Ishikawa (cell line): ENCODE measurements around the gene RASA3.
A peak's percentile ranks its signal among the peaks of the same experiment; 100 is the strongest.

Experiments used
- CEBPB ChIP-seq: IDR thresholded peaks from 2 replicates; pipeline ENCODE4 v1.6.1; 2012
- CREB1 ChIP-seq: IDR thresholded peaks from 2 replicates; pipeline ENCODE4 v1.6.1; 2012; ENCODE audit warnings: low read depth
- EGR1 ChIP-seq: IDR thresholded peaks from 2 replicates; pipeline ENCODE4 v1.6.1; 2012
- EP300 ChIP-seq: IDR thresholded peaks from 2 replicates; pipeline ENCODE4 v1.6.1; 2012; ENCODE audit warnings: borderline replicate concordance
- FOXM1 ChIP-seq: IDR thresholded peaks from 2 replicates; pipeline ENCODE4 v1.6.1; 2012; ENCODE audit warnings: low read depth, borderline replicate concordance
- MAX ChIP-seq: IDR thresholded peaks from 2 replicates; pipeline ENCODE4 v1.6.1; 2012
- NFIC ChIP-seq: IDR thresholded peaks from 2 replicates; pipeline ENCODE4 v1.6.1; 2012
- RAD21 ChIP-seq: IDR thresholded peaks from 2 replicates; pipeline ENCODE4 v1.6.1; 2012; ENCODE audit warnings: low read depth
- TAF1 ChIP-seq: IDR thresholded peaks from 2 replicates; pipeline ENCODE4 v1.6.1; 2012; ENCODE audit warnings: low read depth, mild to moderate bottlenecking
- TCF12 ChIP-seq: IDR thresholded peaks from 2 replicates; pipeline ENCODE4 v1.6.1; 2012; ENCODE audit warnings: low read depth
- TEAD4 ChIP-seq: IDR thresholded peaks from 2 replicates; pipeline ENCODE4 v1.6.1; 2012
- YY1 ChIP-seq: IDR thresholded peaks from 2 replicates; pipeline ENCODE4 v1.6.1; 2012; ENCODE audit warnings: low read depth
- ZBTB7A ChIP-seq: IDR thresholded peaks from 2 replicates; pipeline ENCODE4 v1.6.1; 2012; ENCODE audit warnings: low read depth
- TF ChIP-seq, protein P1 (sequence below): IDR thresholded peaks from 2 replicates; pipeline ENCODE4 v1.6.1; 2012
- TF ChIP-seq, protein P2 (sequence below): IDR thresholded peaks from 2 replicates; pipeline ENCODE4 v1.6.1; 2012; ENCODE audit warnings: low read depth, mild to moderate bottlenecking

RASA3 gene

GRCh38 chr13:114067886-114068651 is 64.4 kb downstream of the RASA3 start:
- TF ChIP-seq EP300 = no peak
- no peak for TF ChIP-seq TCF12
- no peak for TF ChIP-seq CEBPB
- no peak for TF ChIP-seq TEAD4
- no peak for TF ChIP-seq MAX
- TF ChIP-seq, protein P1, sequence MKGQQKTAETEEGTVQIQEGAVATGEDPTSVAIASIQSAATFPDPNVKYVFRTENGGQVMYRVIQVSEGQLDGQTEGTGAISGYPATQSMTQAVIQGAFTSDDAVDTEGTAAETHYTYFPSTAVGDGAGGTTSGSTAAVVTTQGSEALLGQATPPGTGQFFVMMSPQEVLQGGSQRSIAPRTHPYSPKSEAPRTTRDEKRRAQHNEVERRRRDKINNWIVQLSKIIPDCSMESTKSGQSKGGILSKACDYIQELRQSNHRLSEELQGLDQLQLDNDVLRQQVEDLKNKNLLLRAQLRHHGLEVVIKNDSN = no peak

GRCh38 chr13:114067381-114067885 is 65.0 kb downstream of the RASA3 start:
- TF ChIP-seq, protein P1 = no peak
- TF ChIP-seq TCF12 = no peak
- no peak for TF ChIP-seq RAD21
- TF ChIP-seq NFIC = no peak
- no peak for TF ChIP-seq EGR1
- TF ChIP-seq, protein P2, sequence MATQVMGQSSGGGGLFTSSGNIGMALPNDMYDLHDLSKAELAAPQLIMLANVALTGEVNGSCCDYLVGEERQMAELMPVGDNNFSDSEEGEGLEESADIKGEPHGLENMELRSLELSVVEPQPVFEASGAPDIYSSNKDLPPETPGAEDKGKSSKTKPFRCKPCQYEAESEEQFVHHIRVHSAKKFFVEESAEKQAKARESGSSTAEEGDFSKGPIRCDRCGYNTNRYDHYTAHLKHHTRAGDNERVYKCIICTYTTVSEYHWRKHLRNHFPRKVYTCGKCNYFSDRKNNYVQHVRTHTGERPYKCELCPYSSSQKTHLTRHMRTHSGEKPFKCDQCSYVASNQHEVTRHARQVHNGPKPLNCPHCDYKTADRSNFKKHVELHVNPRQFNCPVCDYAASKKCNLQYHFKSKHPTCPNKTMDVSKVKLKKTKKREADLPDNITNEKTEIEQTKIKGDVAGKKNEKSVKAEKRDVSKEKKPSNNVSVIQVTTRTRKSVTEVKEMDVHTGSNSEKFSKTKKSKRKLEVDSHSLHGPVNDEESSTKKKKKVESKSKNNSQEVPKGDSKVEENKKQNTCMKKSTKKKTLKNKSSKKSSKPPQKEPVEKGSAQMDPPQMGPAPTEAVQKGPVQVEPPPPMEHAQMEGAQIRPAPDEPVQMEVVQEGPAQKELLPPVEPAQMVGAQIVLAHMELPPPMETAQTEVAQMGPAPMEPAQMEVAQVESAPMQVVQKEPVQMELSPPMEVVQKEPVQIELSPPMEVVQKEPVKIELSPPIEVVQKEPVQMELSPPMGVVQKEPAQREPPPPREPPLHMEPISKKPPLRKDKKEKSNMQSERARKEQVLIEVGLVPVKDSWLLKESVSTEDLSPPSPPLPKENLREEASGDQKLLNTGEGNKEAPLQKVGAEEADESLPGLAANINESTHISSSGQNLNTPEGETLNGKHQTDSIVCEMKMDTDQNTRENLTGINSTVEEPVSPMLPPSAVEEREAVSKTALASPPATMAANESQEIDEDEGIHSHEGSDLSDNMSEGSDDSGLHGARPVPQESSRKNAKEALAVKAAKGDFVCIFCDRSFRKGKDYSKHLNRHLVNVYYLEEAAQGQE = no peak
- no peak for TF ChIP-seq TAF1
- TF ChIP-seq ZBTB7A = no peak
- TF ChIP-seq CREB1 = no peak
- no peak for TF ChIP-seq FOXM1
- TF ChIP-seq EP300 = no peak
- no peak for TF ChIP-seq YY1
- TF ChIP-seq MAX = no peak
- no peak for TF ChIP-seq CEBPB
- no peak for TF ChIP-seq TEAD4

GRCh38 chr13:114066956-114067355 is 65.5 kb downstream of the RASA3 start:
- TF ChIP-seq, protein P1 = no peak
- TF ChIP-seq NFIC (no peak), MAX (no peak), EGR1 (no peak), TEAD4 (no peak), TAF1 (no peak)
- TF ChIP-seq, protein P2 = no peak

DNA sequence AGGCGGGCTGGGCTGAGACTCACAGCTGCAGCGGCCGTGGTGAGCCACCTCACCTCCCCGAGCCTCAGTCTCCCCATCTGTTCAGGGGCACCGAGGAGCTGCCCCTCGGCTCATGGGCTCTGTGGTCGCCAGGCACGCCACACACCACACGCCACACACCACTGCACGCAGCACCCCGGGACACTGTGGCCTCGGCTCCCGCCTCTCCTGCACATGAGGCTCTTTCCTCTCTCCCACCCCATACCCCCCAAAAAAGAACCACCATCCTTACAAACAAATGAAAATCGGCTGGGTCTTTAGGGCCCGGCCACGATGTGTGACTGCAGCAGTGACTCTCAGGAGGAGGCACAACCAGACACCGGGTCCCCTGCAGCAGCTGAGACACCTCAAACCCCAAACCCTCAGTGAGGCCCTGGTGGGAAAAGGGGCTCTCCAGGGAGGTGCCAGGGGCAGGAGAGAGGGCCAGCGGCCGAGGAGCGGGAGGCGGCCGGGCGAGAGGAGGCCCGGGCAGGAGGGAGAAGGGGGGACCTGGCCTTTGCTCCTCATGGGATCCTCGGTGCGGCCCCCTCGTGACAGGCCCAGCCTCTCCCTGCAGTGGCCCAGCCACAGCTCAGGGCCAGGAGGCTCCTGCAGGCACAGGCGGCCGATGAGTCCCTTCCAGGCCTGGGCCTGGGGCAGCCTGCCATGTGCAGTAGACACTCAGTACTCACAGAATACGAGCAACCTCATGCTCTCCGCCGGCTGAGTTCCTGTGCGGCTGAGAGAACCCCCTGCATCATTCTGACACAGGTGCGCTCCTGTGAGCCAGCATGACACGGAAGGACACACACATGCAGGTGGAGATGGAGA is 66.3 kb downstream of the RASA3 start:
- TF ChIP-seq TCF12 (no peak), RAD21 (no peak), CEBPB (no peak)

GRCh38 chr13:114065141-114065925 is 67.1 kb downstream of the RASA3 start:
- TF ChIP-seq TEAD4 (0 out of 2 replicates have a peak, but pooled peaks have one; percentile 6), YY1 (peak; percentile 53), ZBTB7A (no peak; the same call in 1 of the 2 replicates), RAD21 (peak; percentile 5; the same call in 1 of the 2 replicates), MAX (peak; percentile 89), EGR1 (no peak), TCF12 (peak; percentile 81), FOXM1 (peak; percentile 47; the same call in 1 of the 2 replicates), CREB1 (no peak), EP300 (peak; percentile 68; the same call in 1 of the 2 replicates), CEBPB (no peak), TAF1 (no peak), NFIC (peak; percentile 70)
- TF ChIP-seq, protein P2 = no peak
- TF ChIP-seq, protein P1 = peak; percentile 97
